ENCODE measurements around the gene PEF1. TPM values are rescaled to one million over a fixed set of nuclear protein-coding genes. Genes with fewer than 3 reads are reported as not detected.

PEF1 gene
- total RNA-seq, 2 donors from 2014 or later: 57.5 to 67.8 TPM

GRCh38 chr1:31669433-31669785 lies 24.7 kb upstream of the PEF1 start:
- no peak for TF ChIP-seq CTCF (IDR thresholded peaks at IDR 0.05)
- intact Hi-C loops (cut with DNase I): no loop called here
- DNase-seq: no peak
- Histone ChIP-seq H3K9ac (ENCODE audit: low read depth in 2 of 2, low read length in 2 of 2) (peak overlapping the region in 1 of 2 donors; percentile 89), H3K27ac (peak overlapping the region; percentile 69), H3K36me3 (no peaks in the 10 kb centered on the region), H3K9me3 (no peaks in the 10 kb centered on the region), H3K4me3 (no peak overlapping the region), H3K4me1 (peaks cover 8% of the 10 kb centered on the region), H3K27me3 (no peaks in the 10 kb centered on the region)

- no peak for TF ChIP-seq CTCF (IDR thresholded peaks at IDR 0.05)
- no peaks in the 10 kb centered on the region for H3K9me3 ChIP-seq
- DNase-seq: no peak
- H3K4me3 ChIP-seq: no peak overlapping the region
- H3K36me3 ChIP-seq: no peaks in the 10 kb centered on the region
- H3K4me1 ChIP-seq: peaks cover 8% of the 10 kb centered on the region
- intact Hi-C loops (cut with DNase I): no loop called here
- H3K27ac ChIP-seq: no peak overlapping the region
- no peaks in the 10 kb centered on the region for H3K27me3 ChIP-seq
- peak overlapping the region in 1 of 2 donors; percentile 89 for H3K9ac ChIP-seq (ENCODE audit: low read depth in 2 of 2, low read length in 2 of 2)
Measured at GRCh38 chr1:31668303-31668883, 23.7 kb upstream of the PEF1 start.

- Histone ChIP-seq H3K27ac (peak overlapping the region; percentile 35), H3K27me3 (no peaks in the 10 kb centered on the region), H3K4me3 (no peak overlapping the region), H3K4me1 (peaks cover 8% of the 10 kb centered on the region), H3K9ac (ENCODE audit: low read depth in 2 of 2, low read length in 2 of 2) (peak overlapping the region in 1 of 2 donors; percentile 76), H3K36me3 (no peaks in the 10 kb centered on the region), H3K9me3 (no peaks in the 10 kb centered on the region)
- intact Hi-C loops (cut with DNase I): no loop called here
- TF ChIP-seq CTCF (IDR thresholded peaks at IDR 0.05): no peak
- DNase-seq: no peak
Measured at GRCh38 chr1:31667065-31667785, 22.5 kb upstream of the PEF1 start.

- no peaks in the 10 kb centered on the region for H3K36me3 ChIP-seq
- H3K27ac ChIP-seq: peak overlapping the region; percentile 62
- peaks cover 8% of the 10 kb centered on the region for H3K4me1 ChIP-seq
- DNase-seq: peak; percentile 88
- H3K9me3 ChIP-seq: no peaks in the 10 kb centered on the region
- peak overlapping the region in 1 of 2 donors; percentile 76 for H3K9ac ChIP-seq (ENCODE audit: low read depth in 2 of 2, low read length in 2 of 2)
- intact Hi-C loops (cut with DNase I): no loop called here
- no peak overlapping the region for H3K4me3 ChIP-seq
- TF ChIP-seq CTCF (IDR thresholded peaks at IDR 0.05): no peak
- no peaks in the 10 kb centered on the region for H3K27me3 ChIP-seq
Measured at GRCh38 chr1:31666263-31666963, 21.7 kb upstream of the PEF1 start.

GRCh38 chr1:31665234-31665878 lies 20.7 kb upstream of the PEF1 start:
- Histone ChIP-seq H3K27me3 (no peaks in the 10 kb centered on the region), H3K4me1 (peaks cover 8% of the 10 kb centered on the region), H3K9me3 (no peaks in the 10 kb centered on the region), H3K27ac (peak overlapping the region; percentile 62), H3K36me3 (no peaks in the 10 kb centered on the region), H3K9ac (ENCODE audit: low read depth in 2 of 2, low read length in 2 of 2) (no peak overlapping the region), H3K4me3 (no peak overlapping the region)
- intact Hi-C loops (cut with DNase I): no loop called here
- no peak for DNase-seq
- no peak for TF ChIP-seq CTCF (IDR thresholded peaks at IDR 0.05)
